SH-SY5Y (cell line): ENCODE data around the gene PI4KA.

Experiments
- GATA2 ChIP-seq: IDR thresholded peaks from 2 replicates; pipeline ENCODE4 v1.6.1; 2011; ENCODE audit warnings: mild to moderate bottlenecking, low read depth, low read length
- GATA3 ChIP-seq: IDR thresholded peaks from 2 replicates; pipeline ENCODE4 v1.6.1; 2011; ENCODE audit warnings: low read depth, mild to moderate bottlenecking, low read length, moderate library complexity

DNA sequence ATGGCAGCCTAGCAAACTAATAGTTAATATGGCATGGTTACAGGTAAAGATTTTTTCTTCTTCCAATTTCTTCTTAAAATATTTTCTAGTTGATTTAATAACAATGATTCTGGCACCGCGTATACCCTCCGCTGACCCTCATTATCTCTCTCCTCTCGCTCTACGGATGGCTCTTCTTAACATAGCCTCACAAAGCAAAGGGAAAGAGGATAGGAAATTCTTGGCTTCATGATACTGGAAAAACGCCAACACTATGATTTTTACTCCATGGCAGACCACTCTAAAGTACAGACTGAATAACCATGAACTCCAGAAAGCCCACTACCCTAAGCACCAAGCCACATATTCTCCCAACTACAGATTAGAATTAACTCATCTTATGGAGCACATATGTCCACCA lies 6.1 kb downstream of the PI4KA start:
- no peak for TF ChIP-seq GATA2
- TF ChIP-seq GATA3: no peak
